UCSD-AML1 (cell line): ENCODE measurements around the gene PARD3.

Experiments used
- DNase-seq: peaks from one replicate; lab custom pipeline; 2025; ENCODE audit not compliant: unreplicated experiment; lab: John Stamatoyannopoulos, UW

The PARD3 gene

GRCh38 chr10:34514290-34514689, 300.8 kb downstream of the PARD3 start:
- no peak for DNase-seq

DNA sequence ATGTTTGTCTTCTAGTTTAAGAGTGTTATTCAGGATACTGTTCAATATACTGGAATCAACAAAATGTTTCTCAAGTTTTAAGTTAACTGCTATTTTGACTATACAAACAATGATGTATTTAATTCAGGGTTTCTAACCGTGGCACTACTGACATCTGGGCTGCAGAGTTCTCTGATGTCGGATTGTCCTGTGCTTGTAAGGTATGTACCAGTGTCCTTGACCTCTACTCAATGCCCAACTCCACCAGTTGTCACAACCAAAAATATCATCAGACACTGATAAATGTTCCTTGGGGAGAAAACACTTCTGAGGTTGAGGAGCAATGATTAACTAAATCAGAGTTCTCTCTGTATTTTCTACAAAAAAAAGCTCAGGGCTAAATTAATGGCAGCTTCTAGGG, 301.5 kb downstream of the PARD3 start:
- no peak for DNase-seq

DNA sequence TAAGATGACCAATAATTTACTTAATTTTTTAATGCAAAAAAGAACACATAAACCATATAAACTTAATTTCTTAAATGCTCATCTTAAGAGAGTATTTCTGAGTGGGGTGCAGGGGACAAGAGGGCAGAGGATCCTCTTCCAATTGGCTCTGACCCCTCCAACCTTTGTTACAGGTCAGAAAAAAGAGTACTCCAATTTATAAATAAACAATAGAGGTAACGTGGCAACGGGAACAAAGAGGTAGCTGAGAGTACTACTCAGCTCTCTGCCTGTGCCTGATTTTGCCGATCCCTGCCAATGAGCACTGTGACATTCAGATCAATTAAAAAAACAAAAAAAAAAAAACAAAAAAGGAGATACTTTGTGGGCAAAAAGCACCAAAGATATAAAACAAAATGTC, 307.9 kb downstream of the PARD3 start:
- no peak for DNase-seq

- DNase-seq, result no peak
Measured at GRCh38 chr10:34506786-34507185, 308.3 kb downstream of the PARD3 start.

DNA sequence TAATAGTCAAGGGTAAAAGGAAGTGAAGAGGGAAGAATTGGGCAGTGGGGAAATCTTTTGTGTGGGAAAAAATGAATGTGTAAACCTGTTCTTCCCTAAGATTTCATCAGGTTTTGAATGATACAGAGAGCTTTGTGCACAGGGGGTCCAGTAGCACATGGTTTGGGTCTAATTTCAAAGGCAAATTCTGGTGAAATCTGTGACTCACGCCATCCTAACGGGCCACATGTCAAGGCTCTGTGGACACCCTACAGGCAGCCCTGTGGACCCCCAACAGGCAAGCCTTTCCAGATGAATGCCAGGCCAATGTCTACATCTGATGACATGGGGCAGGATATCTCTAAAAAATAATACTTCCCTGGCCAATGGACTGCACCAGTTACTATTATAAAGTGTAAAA, 309.8 kb downstream of the PARD3 start:
- DNase-seq, result no peak

DNA sequence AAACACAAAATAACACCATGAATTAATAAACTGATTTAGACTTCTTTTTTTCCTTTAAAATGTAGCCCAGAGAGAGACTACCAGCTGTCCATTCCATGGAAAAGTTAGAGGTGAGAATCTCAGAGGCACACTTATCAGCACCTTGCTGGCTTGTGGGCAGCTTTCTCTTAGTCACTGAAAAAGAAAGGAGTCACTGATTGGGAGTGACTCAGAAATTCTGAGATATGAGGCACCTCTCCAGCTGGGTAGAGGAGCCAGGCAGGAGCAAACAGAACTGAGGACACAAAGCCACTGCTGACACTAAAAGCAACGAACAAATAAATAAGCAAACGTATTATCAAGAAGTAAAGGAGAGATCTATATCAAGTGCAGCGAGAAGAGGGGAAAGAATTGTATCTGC, 310.6 kb downstream of the PARD3 start:
- DNase-seq, result no peak

DNA sequence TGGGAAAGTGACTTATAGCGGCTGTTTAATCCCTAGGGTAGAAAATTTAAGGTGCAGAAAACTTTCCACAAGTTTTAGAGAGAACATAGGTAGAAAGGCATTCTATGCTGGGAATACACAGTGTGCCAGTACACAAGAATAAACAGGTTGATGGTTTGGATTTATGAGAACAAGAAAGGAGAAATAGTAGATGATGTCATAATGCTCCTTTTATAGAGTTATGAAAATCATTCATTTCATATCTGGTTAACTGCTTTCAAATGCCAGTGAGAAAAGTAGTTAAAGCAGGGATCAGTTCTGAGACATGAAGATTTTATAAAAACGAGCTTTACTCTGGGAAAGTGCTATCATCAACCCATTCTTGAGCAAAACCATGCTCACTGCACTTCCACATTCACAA, 311.4 kb downstream of the PARD3 start:
- no peak for DNase-seq

GRCh38 chr10:34499612-34500279, 315.4 kb downstream of the PARD3 start:
- DNase-seq, result no peak

DNA sequence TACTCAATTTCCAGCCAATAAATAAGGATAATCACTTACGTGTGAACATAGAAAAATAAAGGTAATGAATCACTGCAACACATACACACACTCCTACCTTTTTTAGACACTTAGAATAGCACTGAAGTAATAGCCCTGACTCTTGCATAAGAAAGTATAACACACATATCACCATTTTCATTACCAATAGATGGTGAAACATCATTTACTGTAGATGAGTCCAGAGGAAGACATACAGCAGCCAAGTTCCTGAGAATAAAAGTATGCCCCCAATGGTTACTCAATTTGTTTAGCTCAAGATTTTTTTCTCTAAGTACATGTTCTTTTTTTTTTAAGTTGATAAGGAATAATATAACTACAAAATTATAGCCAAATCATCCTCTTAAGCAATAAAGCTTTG, 316.3 kb downstream of the PARD3 start:
- DNase-seq, result no peak

DNA sequence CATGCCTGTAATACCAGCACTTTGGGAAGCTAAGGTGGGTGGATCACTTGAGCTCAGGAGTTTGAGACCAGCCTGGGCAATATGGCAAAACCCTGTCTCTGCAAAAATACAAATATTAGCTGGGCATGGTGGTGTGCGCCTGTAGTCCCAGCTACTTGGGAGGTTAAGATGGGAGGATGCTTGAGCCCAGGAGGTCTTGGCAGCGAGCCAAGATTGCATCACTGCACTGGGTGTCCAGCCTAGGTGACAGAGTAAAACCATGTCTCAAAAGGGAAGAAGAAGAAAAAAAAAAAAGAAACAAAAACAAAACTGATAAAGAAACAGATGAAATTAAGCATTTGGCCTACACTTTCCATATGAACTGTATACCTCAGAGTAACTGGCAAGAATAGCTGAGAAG, 319.2 kb downstream of the PARD3 start:
- no peak for DNase-seq

DNA sequence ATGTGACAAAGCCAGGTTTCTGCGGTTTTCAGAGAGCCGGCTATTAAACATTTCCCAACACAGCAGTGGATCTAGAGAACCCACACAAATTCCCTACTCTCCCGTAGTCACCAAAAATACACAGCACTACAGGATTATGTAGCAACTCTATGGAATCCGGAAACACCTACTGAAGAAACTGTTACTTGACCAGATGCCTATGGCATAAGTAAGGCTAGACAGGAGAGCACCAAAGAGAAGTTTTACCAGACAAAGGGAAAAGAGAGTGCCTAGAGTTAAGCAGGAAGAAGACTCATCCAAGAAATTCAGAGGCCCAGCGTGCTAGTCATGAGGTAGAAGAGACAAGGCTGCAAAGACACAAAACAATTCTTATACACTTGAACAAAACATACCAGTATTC, 321.1 kb downstream of the PARD3 start:
- no peak for DNase-seq

DNA sequence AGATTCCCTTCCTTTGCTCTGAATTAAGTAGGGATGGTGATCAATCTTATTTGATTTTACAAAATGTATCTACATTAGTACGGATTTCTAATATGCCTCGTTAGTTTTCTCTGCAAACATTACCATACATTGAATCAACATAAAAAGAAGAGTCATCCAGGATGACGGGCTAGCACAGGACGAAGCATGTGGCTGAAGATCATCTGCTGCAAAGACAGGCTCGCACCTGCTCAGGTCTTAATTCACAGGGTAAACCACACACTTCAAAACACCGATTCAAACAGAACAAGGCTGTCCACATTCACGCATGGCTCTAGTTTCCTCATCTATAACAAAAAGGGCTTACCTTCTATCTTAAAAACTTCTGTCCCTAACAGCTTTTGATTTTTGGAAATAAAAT, 323.0 kb downstream of the PARD3 start:
- no peak for DNase-seq

DNA sequence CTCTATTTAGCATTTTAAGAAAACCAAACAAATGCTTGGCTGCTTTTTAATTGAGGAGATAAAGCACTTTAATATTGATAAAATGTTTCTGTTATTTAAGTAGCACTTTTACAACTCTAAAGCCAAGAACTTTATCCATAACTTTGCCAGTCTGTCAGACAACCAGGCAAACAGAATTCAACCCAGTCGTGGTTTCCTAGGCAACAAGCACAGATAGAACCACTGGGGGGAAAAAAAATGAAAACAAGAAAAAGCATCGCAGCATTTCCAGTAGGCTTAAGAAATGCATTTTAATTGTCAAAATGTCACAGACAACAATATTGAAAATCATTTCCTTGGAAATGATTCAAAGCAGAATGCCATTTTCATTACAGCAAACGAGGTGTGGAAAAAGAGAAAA, 323.4 kb downstream of the PARD3 start:
- no peak for DNase-seq

DNA sequence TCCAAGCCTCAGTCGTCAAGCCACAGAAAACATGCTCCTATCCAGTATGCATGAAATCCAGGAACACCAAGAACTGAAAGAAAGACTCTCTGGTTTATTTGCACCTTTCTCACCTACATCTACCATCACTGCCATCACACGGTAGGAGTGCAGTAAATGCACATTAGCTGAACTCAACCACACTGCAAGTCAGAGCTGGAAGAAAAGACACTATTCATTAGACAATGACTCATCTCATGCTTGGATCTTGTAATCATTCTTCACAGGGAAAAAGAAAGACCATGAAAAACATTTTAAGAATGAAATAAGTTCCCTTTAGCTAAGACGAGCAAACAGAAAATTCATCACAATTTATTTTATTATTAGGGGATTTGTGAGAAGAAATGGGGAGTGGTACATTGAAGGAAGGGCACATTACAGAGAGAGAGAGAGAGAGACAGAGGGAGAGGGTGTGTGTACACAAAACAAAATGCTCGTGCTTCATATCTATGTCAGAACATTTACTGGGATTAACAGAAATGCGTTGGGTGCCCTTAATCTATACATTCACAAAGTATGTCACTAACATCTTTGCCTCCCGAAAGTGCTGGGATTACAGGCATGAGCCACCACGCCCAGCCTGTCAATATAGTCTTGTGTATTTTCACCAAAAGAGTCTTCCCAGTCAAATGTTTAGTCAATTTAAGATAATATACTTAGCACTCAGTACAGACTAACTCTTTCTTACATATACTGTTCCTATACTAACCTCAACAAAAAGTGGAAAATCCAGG, 324.9 kb downstream of the PARD3 start:
- no peak for DNase-seq

DNA sequence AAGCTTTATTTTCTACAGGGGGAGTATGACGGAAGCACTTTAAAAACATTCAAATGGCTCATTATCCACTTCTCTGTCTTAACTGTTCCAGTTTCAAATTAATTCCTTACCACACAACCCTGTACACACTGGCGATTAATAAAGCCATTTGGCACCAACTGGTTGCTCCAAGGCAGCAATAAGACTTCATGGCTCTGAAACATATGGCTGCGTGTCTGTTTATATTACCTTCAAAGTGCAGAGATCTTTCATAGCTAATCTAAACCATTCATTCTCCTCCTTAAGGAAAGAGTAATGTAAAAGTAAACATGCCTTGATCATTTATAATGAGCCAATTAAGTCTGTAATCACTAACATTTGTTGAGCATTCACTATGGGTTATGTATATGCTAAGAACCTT, 325.7 kb downstream of the PARD3 start:
- DNase-seq, result no peak

DNA sequence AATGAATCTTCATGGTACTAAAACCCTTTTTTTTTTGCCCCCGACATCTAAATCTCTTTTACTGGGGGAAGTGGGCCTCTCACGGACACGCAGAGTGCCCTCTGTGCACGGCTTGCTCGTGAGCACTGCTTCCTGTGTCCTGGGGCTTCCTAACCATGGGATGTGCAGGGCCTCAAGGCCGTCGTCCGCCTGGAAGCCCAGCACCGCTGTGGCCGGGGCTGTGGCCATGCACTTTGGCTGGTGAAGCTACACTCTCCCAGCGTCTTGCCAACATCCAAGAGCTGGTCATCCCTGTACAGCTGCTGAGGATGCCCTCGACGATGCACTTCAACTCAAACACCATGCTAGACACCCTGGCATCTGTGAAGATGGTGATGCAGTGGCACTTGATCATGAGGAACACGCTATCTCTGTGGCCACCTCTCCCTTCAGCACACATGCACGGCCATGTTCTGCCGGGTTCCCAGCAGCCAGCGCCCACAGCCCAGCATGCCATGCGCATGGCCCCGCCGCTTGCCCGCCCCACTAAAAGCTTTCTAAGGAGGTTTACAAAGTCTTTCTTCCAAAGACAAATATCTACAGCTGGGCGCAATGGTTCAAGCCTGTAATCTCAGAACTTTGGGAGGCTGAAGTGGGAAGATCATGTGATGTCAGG, 326.5 kb downstream of the PARD3 start:
- no peak for DNase-seq

- no peak for DNase-seq
Measured at GRCh38 chr10:34486008-34486407, 329.1 kb downstream of the PARD3 start.

GRCh38 chr10:34484164-34484563, 330.9 kb downstream of the PARD3 start:
- DNase-seq, result no peak

DNA sequence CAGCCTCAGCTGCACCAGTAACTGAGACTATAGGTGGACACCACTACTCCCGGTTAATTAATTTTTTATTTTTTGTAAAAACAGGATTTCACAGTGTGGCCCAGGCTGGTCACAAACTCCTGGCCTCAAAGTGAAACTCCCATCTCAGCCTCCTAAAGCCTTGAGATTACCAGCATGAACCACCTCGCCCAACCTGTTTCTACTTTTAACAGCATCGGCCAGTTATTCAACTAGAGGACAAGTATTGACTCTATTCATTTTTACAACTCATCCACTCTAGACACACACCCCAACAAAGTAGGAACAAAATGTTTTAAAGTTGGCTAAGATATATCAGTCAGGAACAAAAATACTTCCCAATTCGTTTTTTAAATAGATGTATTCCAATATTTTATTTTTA, 334.8 kb downstream of the PARD3 start:
- no peak for DNase-seq

DNA sequence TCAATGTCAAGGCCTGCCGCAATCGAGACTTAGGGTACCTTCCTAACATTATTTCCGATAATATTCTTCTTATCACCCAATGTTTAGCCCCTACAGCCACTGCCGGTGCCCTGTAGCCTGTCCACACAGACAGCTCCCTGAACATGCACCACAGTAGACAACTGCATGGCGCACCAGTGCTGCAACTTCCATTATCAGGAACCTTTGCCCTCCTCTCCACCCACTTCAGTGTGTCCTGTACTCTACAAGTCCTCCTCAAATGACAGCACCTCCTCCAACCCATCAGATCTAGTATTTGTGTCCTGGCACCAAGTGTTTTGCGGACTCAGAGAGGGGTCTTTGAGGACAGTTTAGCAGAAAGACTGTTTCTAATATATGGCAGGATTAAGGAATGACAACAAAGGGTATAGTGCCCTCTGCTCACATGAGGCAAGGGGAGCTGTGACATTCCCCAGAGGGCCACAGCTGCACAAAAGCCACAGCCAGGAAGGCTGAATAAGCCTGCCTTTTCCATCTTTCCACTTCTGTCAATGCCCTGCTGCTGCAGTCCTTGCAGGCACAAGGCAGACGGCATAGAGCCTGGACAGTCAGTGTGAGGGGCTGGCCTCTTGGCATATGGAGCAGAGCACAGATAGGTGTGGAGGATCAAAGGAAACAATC, 335.4 kb downstream of the PARD3 start:
- DNase-seq, result no peak

DNA sequence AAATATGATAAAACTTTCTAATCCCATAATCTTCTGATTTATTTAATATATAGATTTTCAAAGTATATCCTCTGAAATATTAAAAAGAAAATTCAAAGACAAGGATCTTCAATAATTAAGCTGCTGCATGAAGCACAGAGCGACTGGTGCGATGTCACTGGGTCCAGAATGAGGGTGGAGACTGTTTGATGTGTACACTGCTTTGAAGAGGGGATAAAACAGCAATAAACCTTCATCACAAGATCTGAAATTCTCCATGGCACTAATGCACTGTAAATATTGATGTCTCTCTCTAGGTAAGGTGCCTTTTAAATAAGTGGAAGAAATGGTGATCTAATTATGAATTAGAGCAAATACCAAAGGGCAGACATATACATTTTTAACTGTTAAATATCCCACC, 337.8 kb downstream of the PARD3 start:
- DNase-seq, result no peak

DNA sequence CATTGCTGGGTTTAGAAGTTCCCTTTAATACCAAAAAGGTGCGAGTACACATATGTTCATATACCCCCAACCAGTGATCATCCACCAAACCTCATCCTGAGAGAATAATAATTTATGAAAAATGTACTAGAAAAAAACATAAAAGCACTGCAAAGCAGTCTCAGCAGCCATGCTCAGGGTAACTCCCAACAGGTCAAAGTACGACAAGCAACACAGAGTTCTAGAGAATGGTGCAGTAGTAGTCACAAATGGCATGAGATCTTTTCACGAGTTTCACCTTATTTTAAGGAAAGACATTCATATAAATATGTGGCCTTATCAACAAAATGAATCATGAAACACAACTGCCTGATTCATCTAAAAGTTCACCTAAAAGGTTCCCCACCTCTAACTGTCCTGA, 338.5 kb downstream of the PARD3 start:
- DNase-seq, result no peak
